CD4-positive, alpha-beta T cell treated with Interleukin-17A for 4 hours (primary cell): ENCODE measurements around the gene INTS6.

Experiments
- DNase-seq: peaks from one replicate; pipeline ENCODE4 v3.0.0-alpha.2; 2020; ENCODE audit warnings: mixed read lengths

INTS6 gene, protein sequence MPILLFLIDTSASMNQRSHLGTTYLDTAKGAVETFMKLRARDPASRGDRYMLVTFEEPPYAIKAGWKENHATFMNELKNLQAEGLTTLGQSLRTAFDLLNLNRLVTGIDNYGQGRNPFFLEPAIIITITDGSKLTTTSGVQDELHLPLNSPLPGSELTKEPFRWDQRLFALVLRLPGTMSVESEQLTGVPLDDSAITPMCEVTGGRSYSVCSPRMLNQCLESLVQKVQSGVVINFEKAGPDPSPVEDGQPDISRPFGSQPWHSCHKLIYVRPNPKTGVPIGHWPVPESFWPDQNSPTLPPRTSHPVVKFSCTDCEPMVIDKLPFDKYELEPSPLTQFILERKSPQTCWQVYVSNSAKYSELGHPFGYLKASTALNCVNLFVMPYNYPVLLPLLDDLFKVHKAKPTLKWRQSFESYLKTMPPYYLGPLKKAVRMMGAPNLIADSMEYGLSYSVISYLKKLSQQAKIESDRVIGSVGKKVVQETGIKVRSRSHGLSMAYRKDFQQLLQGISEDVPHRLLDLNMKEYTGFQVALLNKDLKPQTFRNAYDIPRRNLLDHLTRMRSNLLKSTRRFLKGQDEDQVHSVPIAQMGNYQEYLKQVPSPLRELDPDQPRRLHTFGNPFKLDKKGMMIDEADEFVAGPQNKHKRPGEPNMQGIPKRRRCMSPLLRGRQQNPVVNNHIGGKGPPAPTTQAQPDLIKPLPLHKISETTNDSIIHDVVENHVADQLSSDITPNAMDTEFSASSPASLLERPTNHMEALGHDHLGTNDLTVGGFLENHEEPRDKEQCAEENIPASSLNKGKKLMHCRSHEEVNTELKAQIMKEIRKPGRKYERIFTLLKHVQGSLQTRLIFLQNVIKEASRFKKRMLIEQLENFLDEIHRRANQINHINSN

GRCh38 chr13:51452361-51453206, at the start of gene INTS6:
TSS of gene INTS6 (minus strand) at chr13:51453036. CDS start at chr13:51452525, 511 bp downstream.
- DNase-seq = peak; percentile 99

DNA sequence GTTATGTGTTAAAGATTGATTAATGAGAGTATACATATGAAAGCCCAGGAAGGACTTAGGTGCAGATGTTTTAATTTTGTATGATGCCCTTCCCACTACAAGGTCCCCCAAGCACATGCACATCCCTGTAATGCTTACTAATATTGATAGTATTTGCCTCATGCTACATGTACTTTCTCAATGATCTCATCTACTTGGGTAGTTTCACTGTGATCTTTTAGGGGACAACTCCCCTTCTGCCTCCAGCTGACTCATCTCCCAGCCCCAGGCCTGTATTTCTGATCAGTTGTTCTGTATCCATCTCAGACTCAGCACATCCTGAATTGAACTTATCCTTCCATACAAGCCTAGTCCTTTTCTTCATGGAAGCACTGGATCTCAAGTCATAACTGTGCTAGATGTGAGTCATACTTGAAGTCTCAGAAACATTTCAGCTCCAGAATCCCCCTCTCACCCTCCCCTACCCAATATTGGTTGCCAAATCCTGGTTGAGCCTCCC, 49.4 kb upstream of the INTS6 start:
- no peak for DNase-seq

- DNase-seq = no peak
Measured at GRCh38 chr13:51501592-51502152, 48.8 kb upstream of the INTS6 start.

- DNase-seq = no peak
Measured at GRCh38 chr13:51501096-51501495, 48.3 kb upstream of the INTS6 start.

- no peak for DNase-seq
Measured at GRCh38 chr13:51500687-51501086, 47.9 kb upstream of the INTS6 start.

- no peak for DNase-seq
Measured at GRCh38 chr13:51499841-51500240, 47.0 kb upstream of the INTS6 start.

- no peak for DNase-seq
Measured at GRCh38 chr13:51495316-51495715, 42.5 kb upstream of the INTS6 start.

GRCh38 chr13:51494156-51494555, 41.3 kb upstream of the INTS6 start:
- DNase-seq = no peak

DNA sequence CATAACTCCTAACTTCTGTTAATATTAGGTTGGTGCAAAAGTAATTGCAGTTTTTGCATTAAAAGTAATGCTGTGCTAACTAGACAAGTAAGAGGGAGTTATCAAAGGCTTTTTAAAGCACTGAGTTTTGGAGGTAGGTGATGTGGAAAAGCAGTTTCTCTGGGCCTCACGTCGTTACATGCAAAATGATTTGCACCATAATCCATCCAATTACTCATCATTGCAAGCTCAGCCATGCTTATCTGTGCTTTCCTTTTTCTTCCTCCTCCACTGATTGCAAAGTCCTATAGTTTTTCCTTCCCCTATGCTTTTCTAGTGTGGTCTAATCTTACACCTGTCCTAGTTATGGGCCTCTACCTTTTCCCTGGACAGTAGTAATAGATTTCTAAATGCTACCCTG, 35.4 kb upstream of the INTS6 start:
- DNase-seq = no peak

DNA sequence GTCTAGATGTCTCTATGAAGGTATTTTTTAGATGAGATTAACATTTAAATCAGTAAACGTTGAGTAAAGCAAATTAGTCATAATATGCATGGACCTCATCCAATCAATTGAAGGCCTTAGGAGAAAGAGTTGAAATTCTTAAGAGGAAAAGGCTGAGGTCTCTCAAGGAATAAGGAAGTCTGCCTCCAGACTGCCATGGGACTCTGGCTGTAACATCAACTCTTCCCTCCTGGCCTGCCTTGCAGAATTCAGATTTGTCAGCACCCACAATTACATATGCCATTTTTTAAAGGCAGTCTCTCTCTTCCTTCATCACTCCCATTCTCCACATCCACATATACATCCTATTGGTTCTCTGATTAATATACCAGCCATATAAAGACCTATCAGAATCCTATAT, 28.8 kb upstream of the INTS6 start:
- DNase-seq = no peak

DNA sequence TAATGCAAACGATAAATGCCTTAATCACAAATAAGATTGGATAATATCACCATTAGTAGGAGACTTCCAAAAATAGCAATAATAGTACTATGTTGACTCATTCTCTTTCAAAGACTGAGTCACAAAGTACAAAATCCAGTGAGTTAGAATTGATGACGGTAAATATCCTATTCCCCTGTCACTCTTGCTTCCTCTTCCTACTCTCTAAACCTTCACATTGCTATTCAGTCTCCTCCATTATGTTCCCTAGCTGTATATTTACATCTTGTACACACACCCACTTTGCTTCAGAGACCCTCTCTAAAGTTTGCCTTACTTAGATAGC, 26.3 kb upstream of the INTS6 start:
- no peak for DNase-seq

DNA sequence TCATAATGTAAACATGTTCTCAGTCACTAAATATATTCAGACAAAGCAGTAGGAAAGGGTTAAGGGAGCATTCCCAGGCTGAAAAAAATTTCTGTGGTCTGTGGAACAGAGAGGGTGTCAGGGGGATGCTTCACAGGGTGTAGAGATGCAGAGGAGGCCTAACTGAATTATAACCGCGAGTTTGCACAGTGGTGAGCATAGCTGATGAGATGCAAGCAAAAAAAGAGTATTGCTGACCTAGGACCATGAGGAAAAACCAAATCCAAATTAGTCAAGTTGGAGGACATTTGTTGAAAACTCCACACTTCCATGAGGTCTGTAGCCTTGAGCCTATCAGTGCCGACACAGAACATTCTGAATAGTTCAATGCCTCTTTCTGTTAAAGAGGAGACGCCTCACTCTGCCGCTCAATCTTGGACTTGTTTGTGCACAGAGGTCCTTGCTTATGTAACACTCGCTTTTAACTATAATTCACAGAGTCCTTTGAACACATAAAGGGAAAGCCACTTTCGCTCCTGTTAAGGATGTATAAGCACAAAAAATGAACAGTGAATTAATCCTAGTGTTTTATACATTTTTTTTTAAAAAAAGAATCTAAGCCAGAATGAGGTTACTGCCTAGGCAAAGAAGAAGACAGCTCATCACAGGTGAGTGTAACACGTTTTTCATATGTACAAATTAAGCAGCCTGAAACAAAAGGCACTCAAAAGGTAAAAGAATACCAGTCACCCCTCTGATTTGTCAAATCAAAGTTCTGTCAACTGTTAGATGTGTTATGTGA, 25.8 kb upstream of the INTS6 start:
- DNase-seq = no peak

DNA sequence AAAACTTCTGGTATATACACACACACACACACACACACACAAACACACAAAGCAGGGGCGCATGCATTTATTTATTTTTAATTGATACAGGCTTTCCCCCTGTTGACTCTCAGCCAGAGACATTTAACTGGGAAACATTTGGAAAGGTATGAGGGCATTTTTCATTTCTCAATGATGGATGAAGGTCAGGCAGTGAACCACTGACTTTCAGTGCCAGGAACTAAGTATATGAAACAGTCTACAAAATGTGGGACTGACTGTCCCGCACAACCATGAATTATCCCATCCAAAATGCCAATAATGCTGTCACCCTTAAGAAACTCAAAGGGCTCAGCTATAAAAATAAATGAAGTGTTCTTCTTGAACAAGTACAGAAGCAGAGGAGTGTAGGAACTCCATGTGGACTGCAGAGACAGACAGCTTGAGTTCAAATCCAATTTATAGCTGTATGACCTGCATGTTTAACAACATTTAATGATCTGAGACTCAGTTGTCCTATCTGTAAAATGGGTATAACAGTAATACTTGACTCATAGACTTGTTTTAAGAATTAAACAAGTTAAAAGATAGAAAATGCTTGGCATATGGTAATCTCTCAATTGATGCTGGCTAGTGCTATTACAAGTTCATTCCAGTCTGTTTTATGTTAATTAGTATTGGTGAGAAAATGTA, 25.0 kb upstream of the INTS6 start:
- no peak for DNase-seq

DNA sequence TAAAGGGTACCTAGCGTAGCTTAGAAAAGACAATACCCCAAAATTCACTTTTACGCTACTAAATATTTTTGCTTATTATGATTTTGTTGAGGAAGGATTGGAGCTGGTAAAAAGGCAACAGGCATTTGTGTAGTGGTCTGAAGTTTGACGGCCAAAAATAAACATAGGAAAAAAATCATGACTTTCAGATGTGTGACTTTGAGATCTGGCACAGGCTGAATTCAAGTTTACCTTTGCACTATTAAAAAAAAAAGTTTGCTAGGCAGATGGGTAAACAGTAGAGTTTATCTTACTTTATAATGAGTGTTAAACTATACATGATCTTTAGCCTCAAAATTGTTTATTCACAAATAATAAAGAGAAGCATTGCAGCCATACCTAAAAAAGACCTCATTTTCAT, 24.3 kb upstream of the INTS6 start:
- DNase-seq = no peak

DNA sequence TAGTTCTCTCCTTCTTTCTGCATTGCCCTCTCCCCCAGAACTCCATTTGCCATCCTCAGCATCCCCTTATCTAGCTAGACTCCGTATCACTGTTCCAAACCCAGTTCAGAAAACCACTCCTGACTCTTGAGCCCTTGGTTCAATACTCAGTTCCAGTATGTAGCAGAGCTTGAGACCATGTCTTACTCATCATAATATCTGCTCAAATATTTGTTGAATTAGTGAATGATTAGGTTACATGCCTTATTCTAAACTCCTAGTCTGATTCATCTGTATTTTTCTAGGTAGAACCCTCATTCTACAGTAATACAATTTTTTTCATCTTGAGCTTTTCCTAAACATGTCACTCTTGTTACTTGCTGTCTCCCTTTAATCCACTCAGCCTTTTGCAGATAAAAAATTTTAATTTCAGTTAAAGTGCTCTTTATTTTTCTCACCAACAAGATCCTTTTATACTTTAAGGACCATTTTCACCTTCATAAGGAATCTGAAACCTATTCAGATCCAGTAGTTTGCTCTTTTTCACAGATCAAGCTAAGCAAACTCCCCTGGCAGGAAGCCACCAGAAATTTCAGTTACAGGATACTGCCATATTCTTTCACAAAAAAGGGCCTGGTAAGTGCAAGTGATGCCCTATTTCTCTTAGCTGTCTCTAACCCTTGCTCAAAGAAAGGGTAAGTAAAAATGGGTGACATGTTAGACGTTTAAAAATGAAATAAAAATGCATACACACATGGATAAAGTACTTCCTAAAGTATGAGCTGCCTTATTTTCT, 23.1 kb upstream of the INTS6 start:
- DNase-seq = no peak

- no peak for DNase-seq
Measured at GRCh38 chr13:51469790-51470189, 17.0 kb upstream of the INTS6 start.

- DNase-seq = no peak
Measured at GRCh38 chr13:51467730-51468129, 14.9 kb upstream of the INTS6 start.

DNA sequence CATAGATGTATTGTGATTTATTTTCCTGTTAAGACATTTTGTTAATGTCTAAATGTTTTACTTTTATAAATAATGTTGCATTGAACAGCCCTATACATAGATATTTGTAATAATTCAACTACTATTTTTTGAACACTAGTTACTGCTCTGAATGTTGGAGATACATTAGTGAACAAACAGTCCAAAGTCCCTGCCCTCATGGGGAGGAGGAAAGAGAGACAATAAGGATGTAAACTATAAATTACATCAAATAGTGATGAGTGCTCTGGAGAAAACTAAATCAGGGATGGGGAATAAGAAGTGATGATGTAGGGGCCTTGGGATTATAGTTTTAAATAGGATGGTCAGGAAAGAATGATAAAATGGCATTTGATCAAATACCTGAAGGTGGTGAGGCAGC, 12.3 kb upstream of the INTS6 start:
- DNase-seq = no peak

- DNase-seq = no peak
Measured at GRCh38 chr13:51457086-51457815, 4.4 kb upstream of the INTS6 start.

GRCh38 chr13:51456510-51456909, 3.7 kb upstream of the INTS6 start:
- no peak for DNase-seq
